AG09309 (cell line): Measurements from ENCODE around the gene MAGI1.

Experiments
- DNase-seq: peaks from one replicate; pipeline ENCODE4 v3.0.0-alpha.2; 2010; ENCODE audit warnings: low read depth
- H3K4me3 ChIP-seq: 2 replicates; pipeline ENCODE4 v1.5.1; 2011; ENCODE audit warnings: mild to moderate bottlenecking, low read depth, low read length, moderate library complexity; ENCODE audit not compliant: control insufficient read depth
- CTCF ChIP-seq: IDR thresholded peaks from 2 replicates; pipeline ENCODE4 v1.5.1; 2011; ENCODE audit warnings: mild to moderate bottlenecking, low read depth, low read length, inconsistent platforms; ENCODE audit not compliant: insufficient read depth, control insufficient read depth; ENCODE audit errors: missing control alignments

The MAGI1 gene

GRCh38 chr3:65578861-65579260, 459.9 kb downstream of the MAGI1 start:
- no peak for TF ChIP-seq CTCF
- DNase-seq = no peak
- no peak overlapping the region for H3K4me3 ChIP-seq

- TF ChIP-seq CTCF = no peak
- DNase-seq = no peak
- no peak overlapping the region for H3K4me3 ChIP-seq
Observed at GRCh38 chr3:65577843-65578430, 460.8 kb downstream of the MAGI1 start.

GRCh38 chr3:65576966-65577365, 461.8 kb downstream of the MAGI1 start:
- no peak overlapping the region for H3K4me3 ChIP-seq
- DNase-seq = no peak
- no peak for TF ChIP-seq CTCF

GRCh38 chr3:65576228-65576627, 462.5 kb downstream of the MAGI1 start:
- no peak for DNase-seq
- no peak overlapping the region for H3K4me3 ChIP-seq
- no peak for TF ChIP-seq CTCF

- no peak for TF ChIP-seq CTCF
- no peak overlapping the region for H3K4me3 ChIP-seq
- peak; percentile 28 for DNase-seq
Observed at GRCh38 chr3:65575376-65575840, 463.3 kb downstream of the MAGI1 start.

- TF ChIP-seq CTCF = no peak
- no peak overlapping the region for H3K4me3 ChIP-seq
- DNase-seq = no peak
Observed at GRCh38 chr3:65573548-65574116, 465.1 kb downstream of the MAGI1 start.
